Panc1 (cell line): ENCODE measurements around the gene LGR5. TPM values are rescaled to one million over a fixed set of nuclear protein-coding genes. Genes with fewer than 3 reads are reported as not detected.

ENCODE experiments used
- ATAC-seq: fragments of 200-7000 bp; cut with Tn5 transposase; 2 replicates; pipeline ENCODE4 v1.9.1; 2020; ENCODE audit warnings: mild to moderate bottlenecking, moderate library complexity
- BruUV-seq: library from RNA; stranded (reverse); fragments of 400-500 nt; replicated peaks from 2 replicates; lab custom pipeline; 2021; lab: Mats Ljungman, UMichigan
- CTCF ChIA-PET: fragments of 300-600 bp; sonication (Branson Sonifier 250); formaldehyde crosslinking; loops from one replicate; lab custom pipeline; 2022; ENCODE audit warnings: antibody characterized with exemption; lab: Charles Lee
- POLR2A ChIA-PET: fragments of 300-600 bp; sonication (Branson Sonifier 250); formaldehyde crosslinking; loops from one replicate; lab custom pipeline; 2022; ENCODE audit warnings: antibody characterized with exemption; lab: Charles Lee
- DNase-seq: peaks from one replicate; pipeline ENCODE4 v3.0.0-alpha.2; 2010; ENCODE audit warnings: low read depth, low spot score
- H3K27ac ChIP-seq: 2 replicates; pipeline ENCODE4 v1.5.1; 2011; ENCODE audit warnings: mild to moderate bottlenecking, low read length, inconsistent platforms
- H3K27me3 ChIP-seq: fragments of 200-500 bp; sonication (Bioruptor generic); 2 replicates; pipeline ENCODE4 v1.6.0; 2014; ENCODE audit warnings: low read length, inconsistent platforms; ENCODE audit not compliant: control insufficient read depth, insufficient read depth
- H3K36me3 ChIP-seq: fragments of 200-500 bp; sonication (Bioruptor generic); 2 replicates; pipeline ENCODE4 v1.5.1; 2014; ENCODE audit warnings: inconsistent platforms, mild to moderate bottlenecking, low read length, moderate library complexity; ENCODE audit not compliant: control insufficient read depth, insufficient read depth
- H3K4me1 ChIP-seq: 2 replicates; pipeline ENCODE4 v1.5.1; 2011; ENCODE audit warnings: inconsistent platforms, mild to moderate bottlenecking, low read length, moderate library complexity; ENCODE audit not compliant: control insufficient read depth, insufficient read depth
- H3K4me3 ChIP-seq, 2 experiments: 2 replicates each; pipeline ENCODE4 v1.5.1; 2011 to 2012; ENCODE audit warnings: low read depth in 2 of 2, low read length in 2 of 2, mild to moderate bottlenecking in 2 of 2, inconsistent platforms in 1 of 2, moderate library complexity in 1 of 2
- H3K9me3 ChIP-seq: fragments of 200-500 bp; sonication (Bioruptor generic); 2 replicates; pipeline ENCODE4 v1.5.1; 2014; ENCODE audit warnings: low read depth, mild to moderate bottlenecking, inconsistent platforms, low read length, moderate library complexity; ENCODE audit not compliant: control insufficient read depth, insufficient read depth
- POLR2AphosphoS5 ChIP-seq: IDR thresholded peaks from 2 replicates; pipeline ENCODE4 v1.6.1; 2012; ENCODE audit warnings: mild to moderate bottlenecking, low read depth, low read length, moderate library complexity
- SIN3A ChIP-seq: IDR thresholded peaks from 2 replicates; pipeline ENCODE4 v1.6.1; 2012; ENCODE audit warnings: low read depth, mild to moderate bottlenecking, low read length, moderate library complexity, borderline replicate concordance; ENCODE audit not compliant: insufficient read depth
- TCF7L2 ChIP-seq: IDR thresholded peaks from 2 replicates; pipeline ENCODE4 v1.6.1; 2011; ENCODE audit warnings: mild to moderate bottlenecking, low read depth, low read length, inconsistent platforms
- in situ Hi-C: cut with HindIII; loops from 2 replicates; pipeline ENCODE4 v1.10.0; 2016; ENCODE audit warnings: low sequenced_read_pairs, low pct_unique_long_range_greater_than_20kb
- intact Hi-C: fragments of 100-400 bp; cut with micrococcal nuclease; formaldehyde crosslinking; loops from one replicate; pipeline ENCODE4 v1.10.0; 2022; ENCODE audit not compliant: unreplicated experiment
- total RNA-seq: library from RNA; stranded (reverse); gene quantifications from one replicate; pipeline ENCODE4 v1.2.1, GENCODE V29; 2021; ENCODE audit not compliant: unreplicated experiment
- TF ChIP-seq, protein P1 (sequence below), 2 experiments: IDR thresholded peaks; 2 replicates each; pipeline ENCODE4 v1.6.1; 2011 to 2012; ENCODE audit warnings: low read depth in 2 of 2, control low read depth in 1 of 2, low read length in 1 of 2, mild to moderate bottlenecking in 1 of 2, moderate library complexity in 1 of 2; ENCODE audit not compliant: insufficient read depth in 1 of 2
- TF ChIP-seq, protein P2 (sequence below): fragments of 450-650 bp; IDR thresholded peaks from 2 replicates; pipeline ENCODE4 v1.5.1; 2017; ENCODE audit warnings: mild to moderate bottlenecking

LGR5 gene
- total RNA-seq, 1 experiment from 2014 or later, result 1.9 TPM

DNA sequence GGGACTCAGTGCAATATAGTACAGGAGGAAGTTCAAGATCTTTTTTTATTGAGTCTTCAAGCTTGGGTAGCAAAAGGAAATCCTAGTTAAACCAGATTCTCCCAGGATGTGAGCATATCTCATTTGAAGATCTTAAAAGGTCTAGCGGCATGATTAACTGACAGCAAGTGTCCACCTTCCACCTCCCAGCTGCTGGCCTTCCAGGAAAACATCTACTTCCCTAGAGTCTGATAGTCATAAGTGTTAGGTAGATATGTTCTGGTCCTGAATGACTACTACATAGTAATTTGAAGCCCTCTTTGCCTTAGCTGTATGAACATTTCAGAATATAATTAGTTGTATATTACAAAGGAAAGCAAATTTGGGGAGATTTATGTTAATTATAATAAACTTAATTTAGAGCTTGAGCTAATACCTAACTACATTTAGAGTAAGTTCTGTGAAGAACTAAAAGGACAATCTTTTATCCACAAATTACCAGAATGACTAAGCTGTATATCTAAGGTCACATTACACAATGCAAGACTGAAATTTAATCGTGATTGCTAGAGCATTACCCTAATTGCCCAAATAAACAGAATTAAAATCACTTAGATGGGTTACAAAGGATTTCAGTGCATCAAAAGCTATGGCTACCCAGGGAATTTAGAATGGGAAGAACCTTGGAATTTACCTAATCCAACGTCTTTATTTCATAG, 9.9 kb downstream of the LGR5 start:
- CTCF ChIA-PET, result no interaction called here
- Histone ChIP-seq H3K4me3 (no peak overlapping the region), H3K36me3 (no peaks in the 10 kb centered on the region), H3K4me1 (no peaks in the 10 kb centered on the region), H3K27me3 (peaks cover 13% of the 10 kb centered on the region; the same call in 1 of the 2 replicates), H3K9me3 (no peaks in the 10 kb centered on the region), H3K27ac (no peak overlapping the region)
- intact Hi-C loops (no loop called here), in situ Hi-C loops (no loop called here)
- DNase-seq, result no peak
- TF ChIP-seq, protein P1, sequence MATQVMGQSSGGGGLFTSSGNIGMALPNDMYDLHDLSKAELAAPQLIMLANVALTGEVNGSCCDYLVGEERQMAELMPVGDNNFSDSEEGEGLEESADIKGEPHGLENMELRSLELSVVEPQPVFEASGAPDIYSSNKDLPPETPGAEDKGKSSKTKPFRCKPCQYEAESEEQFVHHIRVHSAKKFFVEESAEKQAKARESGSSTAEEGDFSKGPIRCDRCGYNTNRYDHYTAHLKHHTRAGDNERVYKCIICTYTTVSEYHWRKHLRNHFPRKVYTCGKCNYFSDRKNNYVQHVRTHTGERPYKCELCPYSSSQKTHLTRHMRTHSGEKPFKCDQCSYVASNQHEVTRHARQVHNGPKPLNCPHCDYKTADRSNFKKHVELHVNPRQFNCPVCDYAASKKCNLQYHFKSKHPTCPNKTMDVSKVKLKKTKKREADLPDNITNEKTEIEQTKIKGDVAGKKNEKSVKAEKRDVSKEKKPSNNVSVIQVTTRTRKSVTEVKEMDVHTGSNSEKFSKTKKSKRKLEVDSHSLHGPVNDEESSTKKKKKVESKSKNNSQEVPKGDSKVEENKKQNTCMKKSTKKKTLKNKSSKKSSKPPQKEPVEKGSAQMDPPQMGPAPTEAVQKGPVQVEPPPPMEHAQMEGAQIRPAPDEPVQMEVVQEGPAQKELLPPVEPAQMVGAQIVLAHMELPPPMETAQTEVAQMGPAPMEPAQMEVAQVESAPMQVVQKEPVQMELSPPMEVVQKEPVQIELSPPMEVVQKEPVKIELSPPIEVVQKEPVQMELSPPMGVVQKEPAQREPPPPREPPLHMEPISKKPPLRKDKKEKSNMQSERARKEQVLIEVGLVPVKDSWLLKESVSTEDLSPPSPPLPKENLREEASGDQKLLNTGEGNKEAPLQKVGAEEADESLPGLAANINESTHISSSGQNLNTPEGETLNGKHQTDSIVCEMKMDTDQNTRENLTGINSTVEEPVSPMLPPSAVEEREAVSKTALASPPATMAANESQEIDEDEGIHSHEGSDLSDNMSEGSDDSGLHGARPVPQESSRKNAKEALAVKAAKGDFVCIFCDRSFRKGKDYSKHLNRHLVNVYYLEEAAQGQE (IDR thresholded peaks at IDR 0.05; ENCODE audit: insufficient read depth in 1 of 2, low read depth in 2 of 2, low read length in 1 of 2), result no peak
- TF ChIP-seq POLR2AphosphoS5, result no peak
- TF ChIP-seq, protein P2, sequence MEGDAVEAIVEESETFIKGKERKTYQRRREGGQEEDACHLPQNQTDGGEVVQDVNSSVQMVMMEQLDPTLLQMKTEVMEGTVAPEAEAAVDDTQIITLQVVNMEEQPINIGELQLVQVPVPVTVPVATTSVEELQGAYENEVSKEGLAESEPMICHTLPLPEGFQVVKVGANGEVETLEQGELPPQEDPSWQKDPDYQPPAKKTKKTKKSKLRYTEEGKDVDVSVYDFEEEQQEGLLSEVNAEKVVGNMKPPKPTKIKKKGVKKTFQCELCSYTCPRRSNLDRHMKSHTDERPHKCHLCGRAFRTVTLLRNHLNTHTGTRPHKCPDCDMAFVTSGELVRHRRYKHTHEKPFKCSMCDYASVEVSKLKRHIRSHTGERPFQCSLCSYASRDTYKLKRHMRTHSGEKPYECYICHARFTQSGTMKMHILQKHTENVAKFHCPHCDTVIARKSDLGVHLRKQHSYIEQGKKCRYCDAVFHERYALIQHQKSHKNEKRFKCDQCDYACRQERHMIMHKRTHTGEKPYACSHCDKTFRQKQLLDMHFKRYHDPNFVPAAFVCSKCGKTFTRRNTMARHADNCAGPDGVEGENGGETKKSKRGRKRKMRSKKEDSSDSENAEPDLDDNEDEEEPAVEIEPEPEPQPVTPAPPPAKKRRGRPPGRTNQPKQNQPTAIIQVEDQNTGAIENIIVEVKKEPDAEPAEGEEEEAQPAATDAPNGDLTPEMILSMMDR, result no peak
- TF ChIP-seq SIN3A, result no peak
- TF ChIP-seq TCF7L2, result no peak
- no TSS peak for BruUV-seq
- no peak for ATAC-seq
- POLR2A ChIA-PET, result interaction anchor here (0.7 kb wide), 1 partner anchor 1577 kb away, joined by 3 read pairs; no protein-coding TSS in a partner anchor

DNA sequence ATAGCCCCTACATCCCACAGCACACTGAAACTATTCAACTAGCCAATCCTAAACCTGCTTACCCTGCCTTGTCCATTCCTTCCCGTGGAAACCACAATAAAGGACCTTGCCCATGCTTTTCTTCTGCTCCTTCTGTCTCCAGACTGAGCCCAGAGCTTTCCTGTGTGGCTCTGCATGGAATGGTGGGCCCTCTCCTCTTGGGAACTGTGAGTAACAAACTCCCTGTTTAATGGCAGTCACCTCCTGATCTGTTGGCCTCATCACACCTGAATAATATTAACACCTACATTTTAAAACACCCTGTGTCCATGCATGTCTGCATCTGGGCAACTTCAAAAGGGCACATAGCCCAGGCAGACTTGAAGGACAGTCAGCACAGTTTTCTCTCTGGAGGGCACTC, 12.4 kb downstream of the LGR5 start:
- BruUV-seq, result no TSS peak
- Histone ChIP-seq H3K36me3 (no peaks in the 10 kb centered on the region), H3K27ac (no peak overlapping the region), H3K4me3 (no peak overlapping the region), H3K27me3 (peaks cover 8% of the 10 kb centered on the region; the same call in 1 of the 2 replicates), H3K9me3 (no peaks in the 10 kb centered on the region), H3K4me1 (no peaks in the 10 kb centered on the region)
- no peak for DNase-seq
- ATAC-seq, result no peak
- CTCF ChIA-PET, result no interaction called here
- TF ChIP-seq, protein P2, result no peak
- TF ChIP-seq, protein P1 (IDR thresholded peaks at IDR 0.05; ENCODE audit: insufficient read depth in 1 of 2, low read depth in 2 of 2, low read length in 1 of 2), result no peak
- TF ChIP-seq SIN3A, result no peak
- no peak for TF ChIP-seq TCF7L2
- in situ Hi-C loops, result no loop called here
- intact Hi-C loops, result no loop called here
- POLR2A ChIA-PET, result no interaction called here
